H1 (cell line): ENCODE data around the gene RAB29. TPM values are rescaled to one million over a fixed set of nuclear protein-coding genes. Genes with fewer than 3 reads are reported as not detected.

Experiments used
- CTCF ChIA-PET: fragments of 300-600 bp; sonication (Branson Sonifier 250); formaldehyde crosslinking; loops from one replicate; lab custom pipeline; 2021; ENCODE audit not compliant: partially characterized antibody; lab: Charles Lee
- POLR2A ChIA-PET: fragments of 300-600 bp; sonication (Branson Sonifier 250); formaldehyde crosslinking; loops from one replicate; lab custom pipeline; 2021; ENCODE audit warnings: inconsistent platforms; ENCODE audit not compliant: partially characterized antibody; lab: Charles Lee
- DNase-seq, 2 experiments: peaks; one replicate each; pipeline versions ENCODE4 v3.0.0 to v3.0.0-alpha.2; 2010 to 2022; ENCODE audit warnings: low spot score in 2 of 2, low read depth in 1 of 2, mixed read lengths in 1 of 2
- FAIRE-seq: peaks from 2 replicates; lab custom pipeline; 2011; peaks lifted over from hg19 to GRCh38; lab: Jason Lieb, UNC
- H2AFZ ChIP-seq: 2 replicates; pipeline ENCODE4 v1.8.1; 2012; ENCODE audit warnings: low read length, inconsistent platforms
- H2AK5ac ChIP-seq: 2 replicates; pipeline ENCODE4 v1.6.1; 2013; ENCODE audit warnings: low read depth, low read length
- H2BK120ac ChIP-seq: replicated peaks from 2 replicates; pipeline ENCODE3; 2013; ENCODE audit warnings: low read depth, low read length, inconsistent platforms
- H2BK12ac ChIP-seq: 2 replicates; pipeline ENCODE4 v1.6.1; 2013; ENCODE audit warnings: low read depth, low read length
- H2BK15ac ChIP-seq: 2 replicates; pipeline ENCODE4 v1.6.1; 2013; ENCODE audit warnings: low read length
- H2BK20ac ChIP-seq: 2 replicates; pipeline ENCODE4 v1.6.1; 2013; ENCODE audit warnings: low read length
- H2BK5ac ChIP-seq: 2 replicates; pipeline ENCODE4 v1.6.1; 2013; ENCODE audit warnings: low read depth, low read length
- H3K14ac ChIP-seq: 2 replicates; pipeline ENCODE4 v1.6.1; 2013; ENCODE audit warnings: inconsistent platforms; ENCODE audit not compliant: insufficient read length
- H3K18ac ChIP-seq: 2 replicates; pipeline ENCODE4 v1.6.1; 2013; ENCODE audit warnings: low read length; ENCODE audit errors: extremely low read depth
- H3K23ac ChIP-seq: 2 replicates; pipeline ENCODE4 v1.6.1; 2013; ENCODE audit warnings: inconsistent platforms; ENCODE audit not compliant: insufficient read length
- H3K23me2 ChIP-seq: 2 replicates; pipeline ENCODE4 v1.6.1; 2013; ENCODE audit warnings: low read depth, low read length
- H3K27ac ChIP-seq: 2 replicates; pipeline ENCODE4 v1.6.1; 2011; ENCODE audit warnings: low read depth, low read length, inconsistent platforms
- H3K27me3 ChIP-seq, 4 experiments: replicated peaks in 1 of 4; 1 replicate in 1 of 4; 2 replicates in 3 of 4; pipeline versions ENCODE4 v1.6.1 to v1.8.1; 2011 to 2013; ENCODE audit warnings: low read length in 3 of 4, mild to moderate bottlenecking in 3 of 4, inconsistent platforms in 2 of 4, mixed read lengths in 2 of 4, moderate library complexity in 1 of 4; ENCODE audit not compliant: control insufficient read depth in 3 of 4, insufficient read depth in 3 of 4; ENCODE audit errors: extremely low read depth in 1 of 4
- H3K36me3 ChIP-seq, 4 experiments: 2 replicates each; pipeline versions ENCODE4 v1.6.1 to v1.8.1; 2011 to 2013; ENCODE audit warnings: mild to moderate bottlenecking in 4 of 4, low read length in 3 of 4, moderate library complexity in 2 of 4, control low read depth in 1 of 4, inconsistent platforms in 1 of 4; ENCODE audit not compliant: insufficient read depth in 4 of 4, control insufficient read depth in 2 of 4
- H3K4ac ChIP-seq: replicated peaks from 2 replicates; pipeline ENCODE3; 2013; ENCODE audit warnings: low read length, low read depth, mixed read lengths, inconsistent platforms; ENCODE audit not compliant: insufficient read length
- H3K4me1 ChIP-seq, 4 experiments: replicated peaks in 1 of 4; 1 replicate in 1 of 4; 2 replicates in 3 of 4; pipeline versions ENCODE4 v1.6.1 to v1.8.1; 2011 to 2013; ENCODE audit warnings: low read length in 3 of 4, inconsistent platforms in 2 of 4, mixed read lengths in 1 of 4; ENCODE audit not compliant: insufficient read depth in 4 of 4, control insufficient read depth in 3 of 4
- H3K4me2 ChIP-seq, 2 experiments: 2 replicates each; pipeline versions ENCODE4 v1.6.1 to v1.8.1; 2011 to 2013; ENCODE audit warnings: low read depth in 2 of 2, low read length in 2 of 2, control low read depth in 1 of 2, inconsistent platforms in 1 of 2, mild to moderate bottlenecking in 1 of 2; ENCODE audit not compliant: insufficient read depth in 1 of 2
- H3K4me3 ChIP-seq, 4 experiments: fragments of 200-600, 300-600 bp in 1 of 4; sonication (generic), shearing (Covaris generic), sonication (Bioruptor Twin) in 1 of 4; 2 replicates each; pipeline versions ENCODE4 v1.5.1 to v1.8.1; 2011 to 2016; ENCODE audit warnings: low read length in 4 of 4, low read depth in 3 of 4, control low read depth in 2 of 4, inconsistent platforms in 2 of 4, mild to moderate bottlenecking in 2 of 4, mixed read lengths in 1 of 4, moderate library complexity in 1 of 4; ENCODE audit not compliant: insufficient read depth in 2 of 4; ENCODE audit errors: extremely low read depth in 1 of 4
- H3K56ac ChIP-seq: replicated peaks from 2 replicates; pipeline ENCODE3; 2013; ENCODE audit warnings: low read depth, mild to moderate bottlenecking, mixed read lengths, low read length, inconsistent platforms; ENCODE audit not compliant: insufficient read length
- H3K79me1 ChIP-seq: 2 replicates; pipeline ENCODE4 v1.6.1; 2013; ENCODE audit warnings: low read depth, low read length, control low read depth
- H3K79me2 ChIP-seq, 2 experiments: 2 replicates each; pipeline versions ENCODE4 v1.6.1 to v1.8.1; 2012 to 2013; ENCODE audit warnings: low read length in 2 of 2, mild to moderate bottlenecking in 2 of 2, inconsistent platforms in 1 of 2; ENCODE audit not compliant: insufficient read depth in 2 of 2, control insufficient read depth in 1 of 2
- H3K9ac ChIP-seq, 4 experiments: replicated peaks in 1 of 4; 1 replicate in 1 of 4; 2 replicates in 3 of 4; pipeline versions ENCODE4 v1.6.1 to v1.8.1; 2011 to 2013; ENCODE audit warnings: low read depth in 3 of 4, low read length in 3 of 4, control low read depth in 2 of 4, mild to moderate bottlenecking in 2 of 4, moderate library complexity in 2 of 4, inconsistent platforms in 1 of 4; ENCODE audit errors: extremely low read depth in 1 of 4
- H3K9me3 ChIP-seq, 2 experiments: 2 replicates each; pipeline versions ENCODE4 v1.6.1 to v1.8.1; 2012 to 2013; ENCODE audit warnings: mild to moderate bottlenecking in 2 of 2, moderate library complexity in 2 of 2, control low read depth in 1 of 2, inconsistent platforms in 1 of 2, low read depth in 1 of 2, low read length in 1 of 2, mixed read lengths in 1 of 2; ENCODE audit not compliant: insufficient read depth in 2 of 2
- H4K20me1 ChIP-seq, 2 experiments: replicated peaks in 1 of 2; 2 replicates each; pipeline versions ENCODE3 to v1.8.1; 2011 to 2013; ENCODE audit warnings: inconsistent platforms in 2 of 2, low read length in 2 of 2, mild to moderate bottlenecking in 1 of 2; ENCODE audit not compliant: insufficient read depth in 2 of 2, control insufficient read depth in 1 of 2
- H4K5ac ChIP-seq: 2 replicates; pipeline ENCODE4 v1.6.1; 2013; ENCODE audit warnings: low read length, low read depth, mixed read lengths, inconsistent platforms; ENCODE audit not compliant: insufficient read length
- H4K8ac ChIP-seq: 2 replicates; pipeline ENCODE4 v1.8.0; 2013; ENCODE audit warnings: mild to moderate bottlenecking, moderate library complexity, low read length, inconsistent platforms; ENCODE audit not compliant: insufficient read depth; ENCODE audit errors: extremely low read depth
- H4K91ac ChIP-seq: replicated peaks from 2 replicates; pipeline ENCODE3; 2013; ENCODE audit warnings: low read length, mixed read lengths, inconsistent platforms; ENCODE audit not compliant: insufficient read length
- SUZ12 ChIP-seq: fragments of 200-600 bp; sonication (generic); IDR thresholded peaks from 2 replicates; pipeline ENCODE4 v1.6.1; 2012; ENCODE audit warnings: mild to moderate bottlenecking, inconsistent platforms, low read length, moderate library complexity, mixed read lengths
- TEAD4 ChIP-seq: IDR thresholded peaks from 2 replicates; pipeline ENCODE4 v1.6.1; 2012; ENCODE audit warnings: low read depth, low read length, inconsistent platforms, mixed read lengths
- WGBS, 2 experiments: shearing (Covaris generic) in 1 of 2; methylation state at CpG; one replicate each; pipeline versions ENCODE4 v1.1.6 to v1.1.7; 2013 to 2015; ENCODE audit warnings: low lambda C conversion rate in 2 of 2, mixed read lengths in 2 of 2, inconsistent platforms in 1 of 2, low coverage in 1 of 2, missing lambda C conversion rate in 1 of 2; ENCODE audit not compliant: insufficient replicate concordance in 2 of 2, insufficient coverage in 1 of 2, insufficient read length in 1 of 2; ENCODE audit errors: extremely low coverage in 1 of 2, missing lambda C conversion rate in 1 of 2; 5-methylcytosine and 5-hydroxymethylcytosine counted together
- polyA plus RNA-seq, 7 experiments: library from polyadenylated mRNA; depleted of rRNA in 3 of 7; stranded (reverse) in 5 of 7; unstranded in 2 of 7; fragments of >200 nt in 5 of 7; fragments of 200-250 nt in 2 of 7; gene quantifications; 1 replicate in 5 of 7; 2 replicates in 1 of 7; 4 replicates in 1 of 7; pipeline versions ENCODE4 v1.2.1 to v1.2.3, GENCODE V29; 2011 to 2013; ENCODE audit warnings: missing spikeins in 2 of 7, mixed read lengths in 2 of 7
- total RNA-seq: library from RNA; stranded (reverse); fragmentation: NEBNext Ultra II Directional; extraction: Animal tissue kit (Norgen Biotek cat#: 25700); gene quantifications from 2 replicates; pipeline ENCODE4 v1.2.1, GENCODE V29; 2021

Gene RAB29
- total and polyA plus RNA-seq, 2 of the 8 experiments (the other 6 are each of a cell fraction or from before 2014, with no cell fraction given) = 10.1 to 17.3 TPM

- Histone ChIP-seq H4K91ac (no peak overlapping the region), H3K36me3 (peaks cover 5 to 26% (median 14%) of the 10 kb centered on the region in 4 experiments; a peak in 6 of 8 replicates), H3K4me2 (no peak overlapping the region), H2AK5ac (no peak overlapping the region), H3K27me3 (no peaks in the 10 kb centered on the region), H3K9ac (no peak overlapping the region), H3K4me3 (no peak overlapping the region), H3K4ac (no peak overlapping the region), H3K56ac (no peak overlapping the region), H4K20me1 (peaks cover 3 to 11% of the 10 kb centered on the region in 2 experiments), H2BK15ac (no peak overlapping the region), H3K79me2 (peaks cover 0 to 13% of the 10 kb centered on the region in 2 experiments; a peak in 2 of 4 replicates), H3K18ac (no peak overlapping the region), H4K8ac (no peak overlapping the region), H3K9me3 (no peaks in the 10 kb centered on the region), H3K79me1 (peaks cover 7% of the 10 kb centered on the region), H2BK12ac (no peak overlapping the region), H3K14ac (no peak overlapping the region), H3K23me2 (no peaks in the 10 kb centered on the region), H3K23ac (no peak overlapping the region), H3K4me1 (peaks cover 0 to 3% (median 0%) of the 10 kb centered on the region in 4 experiments; a peak in 2 of 7 replicates), H2BK5ac (no peak overlapping the region), H2BK20ac (no peak overlapping the region), H2BK120ac (no peak overlapping the region), H3K27ac (no peak overlapping the region), H2AFZ (no peak overlapping the region), H4K5ac (no peak overlapping the region)
- DNase-seq = no peak
- no peak for FAIRE-seq
- POLR2A ChIA-PET = interaction anchor here (0.9 kb wide), 1 partner anchor 10 kb away, joined by 3 read pairs; no protein-coding TSS in a partner anchor
- 97% methylated on average over 8 of the region's 8 CpGs; no CpG with 5 or more reads in 1 of the 2 experiments for WGBS, 2 experiments
- CTCF ChIA-PET = interaction anchor here (1.9 to 2.2 kb wide), 2 partner anchors 9 to 10 kb away, joined by 6 to 20 read pairs; no protein-coding TSS in a partner anchor
- TF ChIP-seq TEAD4 (no peak), SUZ12 (no peak)
Measured at GRCh38 chr1:205802060-205802459, 26.8 kb upstream of the RAB29 start.
